HepG2 (cell line): ENCODE data around the gene MAFF.

Source experiments
- CAMTA2 ChIP-seq: sonication (generic); formaldehyde crosslinking; IDR thresholded peaks from 2 replicates; pipeline ENCODE4 v1.4.0; 2020; ENCODE audit warnings: mild to moderate bottlenecking, missing genetic modification reagents, borderline replicate concordance
- CTCF ChIP-seq: sonication (generic); formaldehyde crosslinking; IDR thresholded peaks from 2 replicates; pipeline ENCODE4 v1.5.0; 2020; ENCODE audit warnings: mild to moderate bottlenecking, missing genetic modification reagents, moderate library complexity
- EZH2 ChIP-seq: conservative IDR thresholded peaks from 2 replicates; pipeline ENCODE4 v1.6.1; 2012; ENCODE audit warnings: mild to moderate bottlenecking, low read depth, low read length, moderate library complexity
- HBP1 ChIP-seq: IDR thresholded peaks from 2 replicates; pipeline ENCODE4 v1.6.1; 2016; ENCODE audit warnings: low read depth, control low read depth
- JUN ChIP-seq: sonication (generic); formaldehyde crosslinking; IDR thresholded peaks from 2 replicates; pipeline ENCODE4 v1.4.0; 2020; ENCODE audit warnings: mild to moderate bottlenecking, missing genetic modification reagents
- KDM6A ChIP-seq: IDR thresholded peaks from 2 replicates; pipeline ENCODE4 v1.6.1; 2016; ENCODE audit warnings: low read depth
- MAX ChIP-seq: IDR thresholded peaks from 2 replicates; pipeline ENCODE4 v1.6.1; 2012; ENCODE audit warnings: inconsistent platforms
- MTA1 ChIP-seq: sonication (generic); formaldehyde crosslinking; IDR thresholded peaks from 2 replicates; pipeline ENCODE4 v1.4.0; 2020; ENCODE audit warnings: missing genetic modification reagents, mild to moderate bottlenecking, borderline replicate concordance
- NCOR1 ChIP-seq: fragments of 200-600 bp; sonication (generic); IDR thresholded peaks from 2 replicates; pipeline ENCODE4 v1.7.0; 2017; ENCODE audit warnings: antibody characterized with exemption, low read length, borderline replicate concordance
- TCF7L2 ChIP-seq: IDR thresholded peaks from 2 replicates; pipeline ENCODE4 v1.6.1; 2011; ENCODE audit warnings: mild to moderate bottlenecking, low read depth, low read length, moderate library complexity
- ZFP36 ChIP-seq: fragments of 150-350 bp; IDR thresholded peaks from 2 replicates; pipeline ENCODE4 v1.6.1; 2018; ENCODE audit warnings: borderline replicate concordance, low read length, low read depth; ENCODE audit not compliant: partially characterized antibody
- ZNF460 ChIP-seq: sonication (generic); formaldehyde crosslinking; IDR thresholded peaks from 2 replicates; pipeline ENCODE4 v1.5.1; 2020; ENCODE audit warnings: missing genetic modification reagents, mild to moderate bottlenecking, borderline replicate concordance
- ZNF75D ChIP-seq: sonication (generic); formaldehyde crosslinking; IDR thresholded peaks from 2 replicates; pipeline ENCODE4 v1.8.1; 2023; ENCODE audit warnings: missing genetic modification reagents, mild to moderate bottlenecking, borderline replicate concordance
- ZSCAN12 ChIP-seq: sonication (generic); formaldehyde crosslinking; IDR thresholded peaks from 2 replicates; pipeline ENCODE4 v1.9.0; 2021; ENCODE audit warnings: mild to moderate bottlenecking, missing genetic modification reagents

- TF ChIP-seq CAMTA2 (no peak), KDM6A (CRISPR knock-in tag) (no peak), JUN (no peak), MTA1 (CRISPR knock-in tag) (no peak), CTCF (CRISPR knock-in tag) (no peak), NCOR1 (no peak), ZNF75D (CRISPR knock-in tag) (no peak), HBP1 (no peak), EZH2 (no peak), TCF7L2 (no peak), ZNF460 (no peak), ZSCAN12 (CRISPR knock-in tag) (no peak), MAX (no peak), ZFP36 (no peak)
These were observed 17.0 kb upstream of the MAFF start for GRCh38 chr22:38184788-38185187.
